Lung (tissue), 12 donors: ENCODE results near the gene RECK. TPM values are rescaled to one million over a fixed set of nuclear protein-coding genes. Genes with fewer than 3 reads are reported as not detected.

Experiments
- ATAC-seq: fragments of 200-7000 bp; cut with Tn5 transposase; one replicate; pipeline ENCODE4 v1.9.1; 2020; ENCODE audit warnings: moderate number of reproducible peaks; ENCODE audit not compliant: insufficient read depth, low FRiP score
- DNase-seq, 3 donors: peaks; one replicate each; pipeline ENCODE4 v3.0.0-alpha.2; 2013 to 2017
- H3K27ac ChIP-seq, 2 donors: one replicate each; pipeline ENCODE4 v1.5.1; 2013; ENCODE audit warnings: mild to moderate bottlenecking in 2 of 2, moderate library complexity in 2 of 2, control low read depth in 1 of 2, inconsistent platforms in 1 of 2, low read depth in 1 of 2, low read length in 1 of 2
- H3K27me3 ChIP-seq, 3 donors: one replicate each; pipeline ENCODE4 v1.5.1; 2013; ENCODE audit warnings: low read length in 2 of 3; ENCODE audit not compliant: control insufficient read depth in 3 of 3, insufficient read depth in 3 of 3
- H3K36me3 ChIP-seq, 4 donors: one replicate each; pipeline ENCODE4 v1.5.1; 2013; ENCODE audit warnings: low read length in 4 of 4, mild to moderate bottlenecking in 1 of 4, moderate library complexity in 1 of 4; ENCODE audit not compliant: control insufficient read depth in 4 of 4, insufficient read depth in 4 of 4
- H3K4me1 ChIP-seq, 5 donors: one replicate each; pipeline ENCODE4 v1.5.1; 2013; ENCODE audit warnings: low read length in 5 of 5, mild to moderate bottlenecking in 2 of 5, moderate library complexity in 1 of 5; ENCODE audit not compliant: control insufficient read depth in 5 of 5, insufficient read depth in 5 of 5
- H3K4me3 ChIP-seq: one replicate; pipeline ENCODE4 v1.5.1; 2013; ENCODE audit warnings: mild to moderate bottlenecking, control low read depth, moderate library complexity
- H3K9ac ChIP-seq, 2 donors: one replicate each; pipeline ENCODE4 v1.5.1; 2013; ENCODE audit warnings: low read length in 2 of 2, control low read depth in 1 of 2; ENCODE audit not compliant: insufficient read depth in 1 of 2
- H3K9me3 ChIP-seq, 4 donors: one replicate each; pipeline ENCODE4 v1.5.1; 2013; ENCODE audit warnings: low read length in 3 of 4, mild to moderate bottlenecking in 1 of 4, moderate library complexity in 1 of 4; ENCODE audit not compliant: control insufficient read depth in 4 of 4, insufficient read depth in 3 of 4
- CTCF ChIP-seq: IDR thresholded peaks from 2 replicates; pipeline ENCODE4 v1.5.1; 2012; ENCODE audit warnings: mild to moderate bottlenecking; ENCODE audit errors: control extremely low read depth, extremely low read depth
- WGBS, 2 donors: extraction: QIAGEN DNeasy Blood & Tissue Kit; methylation state at CpG; one replicate each; pipeline ENCODE4 v1.1.7; 2013; 5-methylcytosine and 5-hydroxymethylcytosine counted together
- polyA plus RNA-seq, 2 donors: library from polyadenylated mRNA; stranded (reverse); fragments of 200-250 nt; gene quantifications; one replicate each; pipeline ENCODE4 v1.2.1, GENCODE V29; 2013
- total RNA-seq, 2 donors: library from RNA; depleted of rRNA in 1 of 2; stranded (reverse); fragments of >200 nt in 1 of 2; gene quantifications; one replicate each; pipeline ENCODE4 v1.2.1, GENCODE V29; 2014 to 2021
- donor health status: control.
- donor health status: control.
- donor health status: Bipolar disorder and iron deficiency.
- donor health status: healthy.
- donor health status: DM: yes; HTN: yes; CAD: no.

The RECK gene
- total and polyA plus RNA-seq, 4 donors: 4.5 to 19.3 (median 12.0) TPM

DNA sequence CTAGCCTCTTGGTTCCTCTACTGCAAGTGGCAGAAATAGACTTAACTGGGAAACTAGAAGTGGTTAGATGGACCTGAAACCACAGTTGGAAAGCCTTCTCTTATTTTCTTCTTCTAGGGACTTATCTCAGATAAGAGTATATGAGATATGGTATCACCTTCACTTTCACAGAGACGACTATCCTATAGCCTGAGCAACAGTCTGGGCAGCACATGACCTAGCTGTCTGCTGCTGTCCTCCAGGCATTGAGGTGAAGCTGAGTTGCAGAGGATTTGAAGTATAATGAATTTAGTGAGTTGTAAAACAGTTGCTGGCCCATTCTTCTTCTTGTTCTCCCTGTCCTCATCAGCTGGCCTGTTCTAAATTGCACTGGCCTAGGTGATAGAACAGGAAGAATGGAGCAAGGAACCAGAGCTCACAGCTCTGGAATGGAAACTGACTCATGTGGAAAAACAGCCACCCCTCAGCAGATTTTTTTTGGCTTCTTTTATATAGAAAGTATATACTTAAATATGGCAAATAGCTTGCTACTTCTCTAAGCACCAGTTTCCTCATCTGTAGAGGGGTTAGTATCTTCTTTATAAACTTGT is 27.8 kb downstream of the RECK start:
- H3K4me3 ChIP-seq: no peak overlapping the region
- DNase-seq: no peak
- H3K9me3 ChIP-seq: no peaks in the 10 kb centered on the region
- ATAC-seq: no peak
- 69 to 87% methylated on average over 1 of the region's 1 CpG for WGBS, 2 donors
- H3K36me3 ChIP-seq: peaks cover 3 to 10% (median 8%) of the 10 kb centered on the region in 4 donors
- no peaks in the 10 kb centered on the region for H3K27me3 ChIP-seq
- H3K27ac ChIP-seq: no peak overlapping the region
- H3K9ac ChIP-seq: no peak overlapping the region
- no peak for TF ChIP-seq CTCF
- no peaks in the 10 kb centered on the region for H3K4me1 ChIP-seq

- Histone ChIP-seq H3K4me1 (peaks cover 0 to 11% (median 8%) of the 10 kb centered on the region in 5 donors), H3K9me3 (no peaks in the 10 kb centered on the region), H3K27me3 (no peaks in the 10 kb centered on the region), H3K9ac (no peak overlapping the region), H3K36me3 (peaks cover 0 to 5% (median 1%) of the 10 kb centered on the region in 4 donors), H3K27ac (no peak overlapping the region), H3K4me3 (no peak overlapping the region)
- ATAC-seq (no peak), DNase-seq (no peak)
- WGBS, 2 donors: 97% methylated on average over 1 of the region's 1 CpG
- no peak for TF ChIP-seq CTCF
Observed at GRCh38 chr9:36074055-36074454, 37.3 kb downstream of the RECK start.

DNA sequence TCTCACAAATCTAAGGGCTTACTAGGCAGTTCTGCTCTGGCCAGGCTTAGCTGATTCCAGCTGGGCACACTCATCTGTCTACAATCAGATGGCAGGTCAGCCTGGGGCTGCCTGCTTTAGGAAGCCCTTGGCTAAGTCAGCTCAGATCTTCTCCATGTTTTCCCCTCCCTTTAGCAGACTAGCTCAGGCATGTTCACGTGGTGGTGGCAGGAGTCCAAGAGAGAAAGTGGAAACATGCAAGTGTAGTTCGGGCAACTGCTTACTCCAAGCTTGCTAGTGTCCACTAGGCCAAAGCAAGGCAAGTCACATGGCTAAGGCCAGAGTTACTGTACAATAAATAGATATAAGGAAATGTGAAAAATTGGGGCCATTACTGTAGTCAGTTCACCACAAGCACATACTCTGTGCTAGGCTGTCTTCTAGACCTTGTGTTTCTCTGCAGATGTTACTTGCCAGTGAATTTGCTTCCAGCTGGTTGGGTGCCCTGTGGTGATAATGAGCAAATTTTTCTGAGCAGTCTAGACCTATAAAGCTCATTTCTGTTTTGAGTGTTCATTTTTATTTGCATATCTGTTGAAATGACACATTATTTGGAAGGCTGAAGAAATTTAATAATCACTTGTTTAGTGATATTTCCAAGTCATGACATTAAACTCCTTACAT is 38.3 kb downstream of the RECK start:
- DNase-seq: peak; percentile 78 to 90 (median 86)
- Histone ChIP-seq H3K27ac (no peak overlapping the region), H3K9me3 (no peaks in the 10 kb centered on the region), H3K4me3 (no peak overlapping the region), H3K27me3 (no peaks in the 10 kb centered on the region), H3K4me1 (peaks cover 0 to 11% (median 8%) of the 10 kb centered on the region in 5 donors), H3K36me3 (peaks cover 0 to 3% (median 1%) of the 10 kb centered on the region in 4 donors), H3K9ac (peak overlapping the region in 1 of 2 donors; percentile 61)
- ATAC-seq: peak; percentile 41
- no peak for TF ChIP-seq CTCF
- 22 to 50% methylated on average over 2 of the region's 2 CpGs for WGBS, 2 donors
